GM12873 (cell line): ENCODE results near the gene KRT15.

ENCODE experiments used
- CTCF ChIP-seq: IDR thresholded peaks from 2 replicates; pipeline ENCODE4 v1.5.1; 2012; ENCODE audit warnings: low read depth, mild to moderate bottlenecking, moderate library complexity, low read length, control low read depth; ENCODE audit not compliant: insufficient read depth; ENCODE audit errors: missing control alignments

Gene KRT15

GRCh38 chr17:41518789-41519449 lies at the start of gene KRT15:
Gene KRT15, minus strand, starts transcription at chr17:41518890. Its CDS starts 63 bp downstream, at chr17:41518827.
- no peak for TF ChIP-seq CTCF

GRCh38 chr17:41567317-41567716 lies 48.6 kb upstream of the KRT15 start:
- no peak for TF ChIP-seq CTCF

GRCh38 chr17:41565338-41565737 lies 46.6 kb upstream of the KRT15 start:
- TF ChIP-seq CTCF = no peak

GRCh38 chr17:41563607-41564170 lies 45.0 kb upstream of the KRT15 start:
- TF ChIP-seq CTCF = no peak

- no peak for TF ChIP-seq CTCF
These were observed 42.9 kb upstream of the KRT15 start for GRCh38 chr17:41561554-41561953.

- TF ChIP-seq CTCF = no peak
These were observed 40.9 kb upstream of the KRT15 start for GRCh38 chr17:41559548-41559947.

GRCh38 chr17:41556931-41557330 lies 38.2 kb upstream of the KRT15 start:
- no peak for TF ChIP-seq CTCF
